Measurements from ENCODE around the gene HSPB6.

HSPB6 gene

DNA sequence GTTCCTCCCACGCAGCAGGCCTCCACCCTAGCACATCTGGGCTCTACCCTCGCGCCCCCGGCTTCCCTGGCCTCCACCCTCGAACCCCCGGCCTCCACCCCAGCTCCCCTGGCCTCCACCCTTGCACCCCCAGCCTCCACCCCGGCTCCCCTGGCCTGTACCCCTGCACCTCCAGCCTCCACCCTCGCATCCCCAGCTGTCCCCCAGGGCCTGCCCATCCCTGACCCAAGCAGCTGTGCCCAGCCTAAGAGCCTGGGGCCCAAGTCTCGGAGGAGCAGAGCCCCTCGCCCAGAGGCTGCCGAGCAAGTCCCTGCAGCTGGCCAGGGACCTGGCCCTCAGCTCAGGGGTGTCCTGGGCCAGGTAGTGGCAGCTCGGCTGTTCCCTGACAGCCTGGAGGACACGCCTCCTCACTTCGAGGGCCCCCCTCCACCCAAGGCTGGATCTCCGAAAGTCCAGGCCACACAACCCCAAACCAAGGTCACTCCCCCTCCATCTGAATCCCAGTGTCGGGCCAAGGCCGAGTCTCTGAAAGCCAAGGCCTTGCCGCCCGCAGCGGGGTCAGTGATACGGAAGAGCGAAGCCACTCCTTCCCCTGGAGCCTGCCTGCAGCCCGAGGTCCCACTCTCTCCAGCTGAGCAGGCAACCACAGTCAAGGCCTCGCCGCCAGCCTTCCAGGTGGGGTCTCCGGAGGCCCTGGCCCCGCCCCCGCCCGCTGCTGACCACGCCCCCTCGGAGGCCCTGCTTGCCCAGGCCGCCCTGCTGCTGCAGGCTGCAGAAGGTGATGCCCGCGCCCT is 10.7 kb upstream of the HSPB6 start:
- no peak for DNase-seq (ENCODE audit: low spot score)
- FAIRE-seq = no peak

DNA sequence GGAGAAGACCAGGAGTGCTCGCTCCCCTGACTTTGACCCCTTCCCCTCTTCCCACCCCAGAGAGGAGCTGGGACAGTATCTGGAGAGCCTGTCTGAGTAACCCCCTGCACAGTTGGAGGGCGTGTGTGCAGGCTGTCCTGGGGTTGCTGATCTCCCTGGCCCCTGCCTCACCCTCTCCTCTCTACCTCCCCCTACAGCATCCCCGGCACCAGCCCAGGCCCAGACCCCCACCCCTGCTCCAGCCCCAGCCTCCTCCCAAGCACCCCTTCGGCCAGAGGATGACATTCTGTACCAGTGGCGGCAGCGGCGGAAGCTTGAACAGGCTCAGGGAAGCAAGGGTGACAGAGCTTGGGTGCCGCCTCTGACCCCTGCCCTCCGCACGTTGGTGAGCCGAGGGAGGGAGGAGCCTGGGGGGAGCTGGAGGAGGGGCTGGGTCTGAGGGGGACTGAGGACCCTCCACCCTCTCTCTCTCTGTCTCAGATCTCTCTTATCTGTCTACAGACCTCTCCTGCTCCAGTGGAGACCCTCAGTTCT is 9.8 kb upstream of the HSPB6 start:
- DNase-seq (ENCODE audit: low spot score) (no peak), FAIRE-seq (no peak)

DNA sequence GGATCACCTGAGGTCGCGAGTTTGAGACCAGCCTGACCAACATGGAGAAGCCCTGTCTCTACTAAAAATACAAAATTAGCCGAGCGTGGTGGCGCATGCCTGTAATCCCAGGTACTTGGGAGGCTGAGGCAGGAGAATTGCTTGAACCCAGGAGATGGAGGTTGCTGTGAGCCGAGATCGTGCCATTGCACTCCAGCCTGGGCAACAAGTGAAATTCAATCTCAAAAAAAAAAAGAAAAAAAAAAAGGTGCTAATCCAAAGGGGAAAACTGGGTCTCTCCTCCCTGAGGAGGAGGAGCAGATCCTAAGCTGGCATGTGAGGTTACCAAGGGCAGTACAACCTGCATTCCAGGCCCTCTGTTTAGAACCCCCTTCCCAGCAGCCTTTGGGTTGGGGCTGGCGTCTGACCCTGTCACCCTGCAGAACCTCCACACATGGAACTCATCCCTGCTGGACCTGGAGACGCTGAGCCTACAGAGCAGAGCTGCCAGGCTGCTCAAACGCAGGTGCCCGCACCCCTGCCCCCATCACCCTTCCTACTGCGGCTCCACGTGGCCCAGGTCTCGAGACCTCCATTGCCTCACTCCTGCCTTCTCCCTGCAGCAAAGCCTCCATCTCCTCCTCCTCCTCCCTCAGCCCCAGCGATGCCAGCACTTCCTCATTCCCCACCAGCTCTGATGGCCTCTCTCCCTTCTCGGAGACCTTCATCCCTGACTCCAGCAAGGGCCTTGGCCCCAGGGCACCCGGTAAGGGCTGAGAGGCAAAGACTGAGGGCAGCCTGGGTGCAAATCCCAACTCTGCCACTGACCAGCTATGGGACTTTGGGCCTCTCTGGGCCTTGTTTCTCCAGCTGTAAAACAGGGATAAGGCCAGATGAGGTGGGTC is 7.8 kb upstream of the HSPB6 start:
- FAIRE-seq (no peak), DNase-seq (ENCODE audit: low spot score) (no peak)

DNA sequence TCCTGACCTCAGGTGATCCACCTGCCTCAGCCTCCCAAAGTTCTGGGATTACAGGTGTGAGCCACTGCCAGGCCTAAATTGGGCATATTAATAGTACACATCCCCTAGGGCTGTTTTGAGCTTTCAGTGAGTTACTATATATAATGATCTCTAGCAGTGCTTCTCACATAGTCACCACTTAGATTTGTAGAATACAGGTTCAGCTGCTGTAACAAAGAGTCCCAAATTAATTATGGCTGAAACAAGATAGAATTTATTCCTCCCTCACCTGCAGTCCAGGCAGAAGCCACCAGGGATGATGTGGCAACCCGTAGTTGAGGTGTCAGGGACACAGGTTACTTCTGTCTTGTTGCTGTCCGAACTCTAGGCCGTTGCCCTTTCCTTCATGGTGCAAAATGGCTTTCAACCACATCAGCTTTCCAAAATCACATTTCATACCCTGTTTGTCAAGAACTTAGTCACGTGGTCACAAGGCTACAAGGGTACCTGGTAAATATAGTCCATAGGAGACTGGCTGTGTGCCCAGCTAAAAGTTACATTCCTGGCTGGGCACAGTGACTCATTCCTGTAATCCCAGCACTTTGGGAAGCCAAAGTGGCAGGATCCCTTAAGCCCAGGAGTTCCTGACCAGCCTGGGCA is 4.0 kb upstream of the HSPB6 start:
- DNase-seq (ENCODE audit: low spot score) (peak; percentile 21), FAIRE-seq (no peak)

DNA sequence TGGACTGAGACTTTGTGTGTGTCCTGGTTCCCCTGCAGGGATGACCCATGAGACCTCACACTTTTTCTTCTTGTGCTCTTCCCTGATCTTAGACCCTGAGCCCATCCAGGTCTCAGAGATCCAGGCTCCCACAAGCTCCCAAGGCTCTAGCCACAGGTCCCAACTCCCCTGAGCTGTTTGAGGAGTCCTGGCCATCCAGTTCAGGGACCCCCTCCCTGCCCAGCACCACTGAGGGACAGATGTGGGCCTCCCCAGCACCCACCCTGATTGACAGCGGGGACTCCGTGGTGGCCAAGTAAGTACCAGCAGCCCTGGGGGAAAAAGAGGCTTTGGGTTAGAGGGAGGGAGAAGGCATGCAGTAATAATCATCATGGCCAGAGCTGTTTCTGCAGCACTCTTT is 2.9 kb upstream of the HSPB6 start:
- no peak for FAIRE-seq
- DNase-seq (ENCODE audit: low spot score) = no peak

DNA sequence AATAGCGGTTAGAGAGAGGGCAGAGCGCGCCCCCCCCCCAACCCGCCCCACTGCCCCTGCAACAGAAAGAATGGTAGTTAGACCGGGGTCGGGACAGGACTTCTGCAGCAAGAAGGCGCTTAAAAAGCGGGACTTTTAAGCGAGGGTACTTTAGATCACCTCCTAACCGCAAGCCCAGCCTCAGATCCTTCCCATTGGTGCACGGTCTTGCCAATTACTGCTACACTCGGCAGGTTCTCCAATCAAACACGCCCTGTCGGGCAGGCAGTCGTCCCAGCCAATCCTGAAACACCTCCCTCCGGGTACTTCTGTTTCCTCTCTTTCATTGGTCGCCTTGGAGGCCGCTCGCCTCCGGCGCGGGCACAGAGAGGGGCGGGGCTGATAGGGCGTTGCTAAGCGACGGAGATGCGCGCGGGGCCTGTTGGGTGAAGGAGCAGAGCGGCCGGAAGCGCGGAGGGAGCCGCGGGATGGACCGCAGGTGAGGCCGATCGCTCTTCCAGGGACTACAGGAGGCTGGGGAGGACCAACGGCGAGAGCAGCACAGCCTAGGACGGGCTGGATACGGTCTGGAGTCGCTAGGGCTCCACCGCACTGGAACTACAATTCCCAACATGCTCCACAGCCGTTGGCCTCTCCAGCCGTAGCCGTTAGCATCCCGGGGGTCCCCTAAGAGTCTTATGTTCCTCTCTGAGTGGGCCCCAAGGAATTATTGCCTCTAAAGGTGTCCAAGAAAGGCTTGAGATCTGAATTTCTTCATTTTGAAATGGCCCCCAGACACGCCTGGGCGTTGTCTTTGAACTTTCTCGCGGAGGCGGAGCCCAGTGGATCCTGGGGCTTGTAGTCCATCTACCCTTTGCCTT is 1.1 kb upstream of the HSPB6 start, which contains the start of gene PROSER3:
TSS of gene PROSER3 (plus strand) at position 428 of the 860 bp plus-strand sequence. CDS start at position 468, 40 bp downstream.
- FAIRE-seq = peak; percentile 89
- peak; percentile 98 for DNase-seq (ENCODE audit: low spot score)

DNA sequence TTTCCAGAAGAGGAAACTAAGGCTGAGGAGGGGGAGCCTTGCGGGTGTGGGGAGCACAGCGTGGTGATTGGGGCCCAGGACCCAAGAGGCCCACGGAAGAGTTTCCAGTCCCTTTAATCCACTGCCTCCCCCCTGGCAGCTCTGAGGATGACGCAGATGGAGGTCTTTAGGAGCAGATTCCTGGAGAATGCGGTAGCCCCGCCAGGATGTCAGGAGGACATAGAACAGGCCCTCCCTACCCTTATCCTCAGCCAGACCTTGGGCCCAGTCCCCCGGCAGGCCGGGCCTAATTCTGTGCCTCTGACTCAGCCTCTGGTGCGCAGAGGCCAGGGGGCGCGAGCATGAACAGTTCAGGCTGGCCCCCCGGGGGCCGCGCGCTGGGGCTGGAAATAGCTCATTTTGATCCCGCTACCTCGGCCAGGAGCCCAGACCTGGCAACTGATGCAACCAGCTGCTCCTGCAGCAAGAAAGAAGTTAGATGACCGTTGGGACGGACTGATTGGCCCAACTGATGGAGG is 461 bp upstream of the HSPB6 start:
- peak; percentile 50 for DNase-seq (ENCODE audit: low spot score)
- no peak for FAIRE-seq

DNA sequence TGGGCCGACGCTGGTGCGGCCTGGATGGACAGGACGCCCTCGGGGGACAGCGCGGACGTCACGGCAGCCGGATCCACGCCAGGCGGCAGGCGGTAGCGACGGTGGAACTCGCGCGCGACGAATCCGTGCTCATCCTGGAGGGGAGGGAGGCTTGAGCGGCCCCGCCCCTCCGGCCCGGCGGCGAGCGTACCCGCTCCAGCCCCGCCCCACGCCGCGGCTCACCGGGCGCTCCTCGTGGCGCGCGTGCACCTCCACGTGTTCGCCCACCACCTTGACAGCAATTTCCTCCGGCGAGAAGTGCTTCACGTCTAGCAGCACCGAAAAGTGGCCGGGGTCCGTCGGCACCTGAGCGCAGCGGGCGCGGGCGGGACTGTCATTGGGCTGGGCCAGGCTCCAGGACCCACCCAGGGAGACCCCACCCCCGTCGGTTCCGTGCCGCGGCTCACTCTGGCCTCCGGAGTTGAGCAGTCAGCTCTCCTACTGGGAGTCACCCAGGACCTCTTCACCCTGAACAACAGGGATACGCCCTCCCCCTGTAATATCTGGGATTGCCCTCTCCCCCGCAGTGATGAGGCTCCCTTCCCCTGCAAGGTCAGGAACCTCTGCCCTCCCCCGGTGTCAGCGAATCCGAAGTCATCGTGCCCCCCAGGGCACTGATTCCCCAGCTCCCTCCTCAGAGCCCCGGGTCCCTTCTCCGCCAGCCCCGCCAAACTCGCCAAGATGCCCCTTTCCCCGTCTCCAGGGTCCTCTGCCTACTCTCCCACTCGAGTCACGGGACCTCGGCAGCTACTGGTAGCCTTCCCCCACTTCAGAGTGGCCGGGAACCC is 1.1 kb downstream of the HSPB6 start:
- no peak for FAIRE-seq
- DNase-seq (ENCODE audit: low spot score) = no peak

DNA sequence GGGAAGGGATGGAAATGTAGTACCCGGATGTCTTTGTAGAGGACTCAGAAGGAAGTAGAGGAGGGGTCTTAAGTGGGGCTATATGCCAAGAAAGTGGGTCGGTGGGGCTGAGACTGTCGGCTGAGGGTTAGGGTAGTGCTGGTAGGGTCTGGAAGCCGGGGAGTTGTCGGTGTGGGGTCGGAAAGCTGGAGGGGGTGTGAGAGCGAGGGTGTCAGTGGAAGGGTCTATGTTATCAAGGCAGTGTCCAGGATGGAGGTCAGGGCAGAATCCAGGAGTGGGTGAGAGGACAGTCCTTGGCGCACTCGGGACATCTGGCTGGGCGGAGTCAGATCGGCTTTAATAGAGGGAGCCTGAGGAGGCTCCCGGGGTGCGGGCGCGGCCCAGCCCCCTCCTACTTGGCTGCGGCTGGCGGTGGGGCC is 1.7 kb downstream of the HSPB6 start:
- no peak for FAIRE-seq
- DNase-seq (ENCODE audit: low spot score) = no peak

DNA sequence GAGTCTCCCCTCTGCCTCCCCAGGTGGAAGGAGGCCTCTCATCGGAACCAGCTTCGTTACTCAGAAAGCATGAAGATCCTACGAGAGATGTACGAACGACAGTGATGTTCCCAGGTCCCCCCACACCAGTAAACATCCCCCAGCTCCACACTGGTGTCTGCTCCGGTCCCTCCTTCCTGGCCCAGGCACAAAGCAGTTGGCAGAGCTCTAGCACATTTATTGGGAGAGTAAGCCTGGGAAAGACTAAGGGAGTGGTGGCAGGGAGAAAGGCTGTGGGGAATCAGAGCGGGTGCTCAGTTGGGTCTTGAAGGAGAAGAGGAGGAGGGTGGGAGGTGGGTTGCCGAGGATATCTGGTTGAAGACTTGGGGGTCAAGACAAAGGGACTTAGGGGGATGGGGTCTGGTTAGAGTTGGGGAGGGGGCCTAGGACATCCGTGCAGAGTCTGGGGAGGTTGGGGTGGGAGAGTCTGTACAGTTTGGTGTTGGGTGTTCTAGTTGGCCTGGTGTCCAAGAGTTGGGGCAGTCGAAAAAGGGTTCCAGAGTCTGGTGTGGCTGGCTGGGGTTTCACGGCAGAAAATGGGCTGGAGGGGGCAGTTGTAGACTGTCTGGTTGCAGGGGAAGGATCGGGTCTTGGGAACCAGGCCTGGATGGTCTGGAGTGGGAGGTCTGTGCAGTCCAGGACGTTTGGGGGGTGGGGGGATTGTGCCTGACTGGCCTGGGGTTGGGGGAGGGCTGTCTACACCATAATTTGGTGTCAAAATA is 2.3 kb downstream of the HSPB6 start:
- no peak for DNase-seq (ENCODE audit: low spot score)
- FAIRE-seq = no peak

DNA sequence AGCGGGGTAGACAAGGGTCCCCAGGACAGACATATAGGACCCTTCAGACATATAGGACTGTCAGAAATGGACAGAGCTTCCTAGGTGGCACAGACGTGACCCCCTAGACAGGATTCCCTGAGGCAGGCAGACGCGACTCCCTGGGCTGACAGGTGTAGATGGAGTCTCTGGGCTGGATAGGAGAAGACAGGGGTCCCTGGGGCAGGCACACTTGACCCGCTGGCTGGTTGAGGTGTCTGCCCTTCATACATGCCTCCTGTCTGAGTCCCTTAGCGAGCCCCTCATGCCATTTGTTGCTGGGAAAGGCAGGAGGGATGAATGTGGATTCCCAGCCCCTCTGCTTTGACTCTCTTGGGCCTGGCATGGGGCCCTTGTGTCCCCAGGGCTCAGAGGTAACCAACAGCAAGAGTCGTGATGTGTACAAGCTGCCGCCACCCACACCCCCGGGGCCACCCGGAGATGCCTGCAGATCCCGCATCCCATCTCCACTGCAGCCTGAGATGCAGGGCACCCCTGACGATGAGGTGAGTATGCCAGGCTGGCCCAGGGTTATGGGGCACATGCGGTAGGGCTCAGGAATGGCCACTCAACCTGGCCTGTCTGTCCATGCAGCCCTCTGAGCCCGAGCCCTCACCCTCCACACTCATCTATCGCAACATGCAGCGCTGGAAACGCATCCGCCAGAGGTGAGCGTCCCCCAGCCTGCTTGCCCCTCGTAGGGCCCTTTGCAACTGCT is 3.0 kb downstream of the HSPB6 start:
- FAIRE-seq = no peak
- DNase-seq (ENCODE audit: low spot score) = no peak

DNA sequence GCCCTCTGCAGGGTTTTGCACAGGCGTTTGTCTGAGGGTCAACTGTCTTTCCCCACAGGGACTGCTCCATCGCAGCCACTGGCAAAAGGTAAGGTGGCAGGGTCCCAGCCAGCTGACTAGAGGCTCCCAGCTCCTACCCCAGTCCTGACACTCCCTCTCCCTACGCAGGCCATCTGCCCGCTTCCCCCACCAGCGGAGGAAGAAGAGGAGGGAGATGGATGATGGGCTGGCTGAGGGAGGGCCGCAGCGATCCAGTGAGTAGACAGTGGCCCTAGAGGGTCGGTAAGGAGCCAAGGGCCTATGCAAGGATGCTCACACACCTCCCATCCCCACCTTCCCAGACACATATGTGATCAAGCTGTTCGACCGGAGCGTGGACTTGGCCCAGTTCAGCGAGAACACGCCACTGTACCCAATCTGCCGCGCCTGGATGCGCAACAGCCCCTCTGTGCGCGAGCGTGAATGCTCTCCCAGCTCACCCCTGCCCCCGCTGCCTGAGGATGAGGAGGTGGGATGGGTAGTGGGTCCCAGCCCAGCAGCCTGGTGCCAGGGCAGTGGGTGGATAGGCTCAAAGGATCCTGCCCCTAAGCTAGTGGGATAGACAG is 4.0 kb downstream of the HSPB6 start:
- FAIRE-seq = no peak

DNA sequence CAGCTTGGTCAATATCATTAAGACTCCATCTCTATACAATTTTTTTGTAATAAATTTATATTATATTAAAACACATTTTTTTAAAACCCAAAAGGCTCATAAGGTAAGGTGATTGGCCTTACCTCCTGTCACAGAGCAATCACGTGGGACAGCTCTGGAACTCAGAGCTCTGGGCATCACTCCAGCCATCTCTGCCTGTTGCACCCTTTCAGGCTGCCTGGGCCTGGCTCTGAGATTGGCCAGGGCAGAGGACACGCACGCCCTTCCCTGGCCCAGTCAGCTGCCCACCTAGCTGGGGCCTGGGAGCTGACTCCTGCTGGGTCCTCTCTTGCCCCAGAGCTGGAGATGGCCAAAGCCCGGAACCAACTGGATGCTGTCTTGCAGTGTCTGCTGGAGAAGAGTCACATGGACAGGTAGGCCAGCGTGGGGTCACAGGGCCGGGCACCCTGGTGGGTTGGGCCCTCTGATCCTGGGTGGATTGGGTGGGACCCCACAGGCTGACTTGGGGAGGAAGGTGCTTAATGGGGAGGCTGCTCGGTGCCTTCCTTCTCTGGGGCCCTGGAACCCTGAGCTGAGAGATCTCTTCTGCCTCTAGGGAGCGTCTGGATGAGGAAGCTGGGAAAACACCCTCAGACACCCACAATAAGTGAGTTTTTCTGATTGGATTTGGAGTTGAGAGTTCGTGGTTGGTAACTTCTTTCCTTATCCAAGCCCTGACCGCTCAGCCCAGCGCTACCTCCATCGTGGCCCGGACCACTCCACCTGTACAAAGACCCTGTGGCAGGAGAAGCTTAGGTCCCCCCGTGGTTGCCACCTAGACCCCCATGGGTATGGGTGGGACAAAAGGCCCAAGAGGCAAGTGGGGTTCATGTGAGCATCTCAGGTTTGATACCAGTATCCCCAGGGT is 4.7 kb downstream of the HSPB6 start:
- FAIRE-seq (no peak), DNase-seq (ENCODE audit: low spot score) (no peak)

More for the DNA sequence above, 4.0 kb downstream of the HSPB6 start:
- no peak for DNase-seq (ENCODE audit: low spot score)

DNA sequence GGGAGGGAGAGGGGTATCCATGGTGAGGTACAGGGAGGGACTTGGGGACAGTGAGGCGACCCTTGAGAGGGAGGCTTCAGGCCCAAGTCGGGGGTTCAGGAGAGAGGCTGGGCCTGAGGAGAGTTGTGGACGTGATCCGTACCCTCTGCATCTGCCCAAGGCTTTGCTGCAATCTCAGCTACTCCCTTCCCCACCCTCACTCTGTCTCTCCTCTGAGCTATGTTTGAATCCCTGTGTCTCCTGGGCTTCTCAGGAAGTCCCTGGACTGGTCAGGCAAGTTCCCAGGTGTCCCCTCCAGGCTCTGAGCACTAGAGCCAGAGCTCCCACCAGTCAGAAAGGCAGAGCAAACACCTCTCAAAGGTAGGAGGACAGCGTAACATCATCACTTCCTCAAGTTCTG is 6.7 kb downstream of the HSPB6 start:
- DNase-seq (ENCODE audit: low spot score) = no peak
- no peak for FAIRE-seq

DNA sequence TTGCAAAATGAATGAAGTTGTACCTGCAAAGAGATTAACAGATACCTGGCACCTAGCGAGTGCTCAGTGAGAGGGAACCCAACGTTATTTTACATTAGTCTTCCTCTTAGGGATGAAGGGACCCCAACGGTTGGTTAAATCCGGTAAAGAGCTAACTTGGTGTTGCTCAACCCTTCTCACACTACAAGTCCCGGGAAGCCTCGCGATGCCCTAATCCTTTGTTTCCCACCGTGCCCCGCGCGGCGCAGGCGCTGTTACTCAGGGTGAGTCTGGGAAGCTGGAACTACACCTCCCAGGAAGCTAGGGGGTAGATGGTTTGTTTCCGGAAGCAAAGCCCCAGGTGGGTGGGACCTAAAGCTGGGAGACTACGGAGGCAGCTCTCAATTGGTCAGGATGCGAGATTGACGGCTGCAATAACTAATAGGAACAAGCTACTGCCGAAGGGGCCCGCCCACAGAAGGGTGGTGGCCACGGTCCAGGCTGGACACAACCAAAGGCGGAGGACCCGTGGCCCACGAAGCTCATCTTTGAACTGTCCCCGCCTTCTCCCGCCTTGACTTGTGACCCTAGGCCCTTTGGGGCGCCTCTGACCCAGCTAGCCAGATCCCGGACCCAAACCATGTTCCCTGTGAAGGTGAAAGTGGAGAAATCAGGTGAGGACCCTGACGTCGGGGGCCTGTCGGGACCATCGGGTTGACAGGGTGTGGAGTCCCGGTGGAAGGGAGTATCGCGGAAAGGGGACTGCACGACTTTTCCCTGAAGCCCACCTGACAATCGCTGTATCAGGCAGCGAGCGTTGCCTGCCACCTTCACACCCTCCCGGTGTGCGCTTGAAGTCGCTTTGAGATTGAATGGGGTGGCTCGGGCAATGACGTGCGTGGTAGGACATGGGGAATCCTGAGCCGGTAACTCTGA is 8.5 kb downstream of the HSPB6 start, which contains the start of gene LIN37:
TSS of gene LIN37 (plus strand) at position 471 of the 915 bp plus-strand sequence. CDS start at position 620, 149 bp downstream.
- peak; percentile 95 for DNase-seq (ENCODE audit: low spot score)

More for the DNA sequence above, 8.5 kb downstream of the HSPB6 start, which contains the start of gene LIN37:
- peak; percentile 88 for FAIRE-seq

Data from RCC 7860 (cell line).